ENCODE data around the gene NATD1.

DNA sequence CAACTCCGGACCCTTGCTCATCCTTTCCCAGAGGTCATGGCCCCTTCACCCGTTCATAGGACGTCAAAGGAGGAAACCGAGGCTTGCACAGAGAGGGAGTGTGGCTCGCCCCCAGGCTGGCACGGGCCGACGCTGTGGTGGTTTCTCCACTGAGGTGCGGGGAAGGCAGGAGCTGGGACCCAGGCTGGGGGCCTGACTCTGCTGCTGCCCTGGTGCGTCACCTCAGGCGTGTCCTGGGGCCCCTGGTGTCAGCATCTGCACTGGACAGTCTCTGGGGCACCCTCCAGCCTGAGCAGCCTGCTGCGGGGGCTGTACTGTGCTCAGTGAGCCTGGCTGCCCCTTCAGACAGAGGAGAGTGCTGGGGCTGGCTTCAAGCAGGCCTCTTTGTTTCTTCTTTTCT is 38.7 kb upstream of the NATD1 start:
- TF ChIP-seq, protein P1, sequence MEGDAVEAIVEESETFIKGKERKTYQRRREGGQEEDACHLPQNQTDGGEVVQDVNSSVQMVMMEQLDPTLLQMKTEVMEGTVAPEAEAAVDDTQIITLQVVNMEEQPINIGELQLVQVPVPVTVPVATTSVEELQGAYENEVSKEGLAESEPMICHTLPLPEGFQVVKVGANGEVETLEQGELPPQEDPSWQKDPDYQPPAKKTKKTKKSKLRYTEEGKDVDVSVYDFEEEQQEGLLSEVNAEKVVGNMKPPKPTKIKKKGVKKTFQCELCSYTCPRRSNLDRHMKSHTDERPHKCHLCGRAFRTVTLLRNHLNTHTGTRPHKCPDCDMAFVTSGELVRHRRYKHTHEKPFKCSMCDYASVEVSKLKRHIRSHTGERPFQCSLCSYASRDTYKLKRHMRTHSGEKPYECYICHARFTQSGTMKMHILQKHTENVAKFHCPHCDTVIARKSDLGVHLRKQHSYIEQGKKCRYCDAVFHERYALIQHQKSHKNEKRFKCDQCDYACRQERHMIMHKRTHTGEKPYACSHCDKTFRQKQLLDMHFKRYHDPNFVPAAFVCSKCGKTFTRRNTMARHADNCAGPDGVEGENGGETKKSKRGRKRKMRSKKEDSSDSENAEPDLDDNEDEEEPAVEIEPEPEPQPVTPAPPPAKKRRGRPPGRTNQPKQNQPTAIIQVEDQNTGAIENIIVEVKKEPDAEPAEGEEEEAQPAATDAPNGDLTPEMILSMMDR (IDR thresholded peaks at IDR 0.05), result no peak
- TF ChIP-seq POLR2AphosphoS5 (IDR thresholded peaks at IDR 0.05; ENCODE audit: insufficient read depth in 1 of 2, low read depth in 1 of 2) (no peak), POLR2A (IDR thresholded peaks at IDR 0.05) (no peak)
